ENCODE data around the gene ADGRB3.

DNA sequence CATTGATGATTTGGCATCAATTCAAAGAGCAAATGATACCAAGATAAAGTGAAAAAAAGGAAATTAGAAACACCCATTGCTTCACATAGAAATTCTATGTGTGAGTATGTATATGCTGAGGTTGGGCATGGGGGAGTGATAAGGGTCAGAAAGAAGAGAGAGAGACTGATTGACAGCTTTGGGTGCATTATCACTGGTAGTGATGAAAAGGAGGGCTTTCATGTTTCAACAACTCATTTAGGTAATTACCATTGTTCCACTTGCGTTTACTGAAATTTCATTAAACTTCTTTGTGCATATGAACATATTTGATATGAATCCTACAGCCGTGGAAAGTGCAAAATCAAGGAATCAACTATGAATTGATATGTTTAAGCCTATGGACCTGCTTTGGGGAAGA is 84.7 kb downstream of the ADGRB3 start:
- TF ChIP-seq POLR2A (IDR thresholded peaks at IDR 0.05) (no peak), POLR2AphosphoS5 (IDR thresholded peaks at IDR 0.05) (no peak)

Data from breast epithelium (tissue), 3 donors.